Activated CD8-positive, alpha-beta memory T cell treated with anti-CD3 and anti-CD28 coated beads, Interleukin-2, amount 10 ng/mL, durations not matched to agents 7 days and 5 days (primary cell): ENCODE data around the gene FBXO28. TPM values are rescaled to one million over a fixed set of nuclear protein-coding genes. Genes with fewer than 3 reads are reported as not detected.

Experiments used
- ATAC-seq: fragments of 150-1000 bp; cut with Tn5 transposase; one replicate; pipeline ENCODE4 v1.10.0; 2021; ENCODE audit warnings: moderate library complexity
- CTCF ChIA-PET: fragments of 350-600 bp; sonication (Branson Sonifier 250); formaldehyde crosslinking; loops from one replicate; lab custom pipeline; 2021; ENCODE audit warnings: antibody characterized with exemption; lab: Charles Lee
- DNase-seq: peaks from one replicate; pipeline ENCODE4 v3.0.0-alpha.2; 2020
- H3K27ac Mint-ChIP-seq: one replicate; pipeline ENCODE4 v1.8.0; 2021; ENCODE audit warnings: mild to moderate bottlenecking, mixed read lengths
- H3K27me3 Mint-ChIP-seq: one replicate; pipeline ENCODE4 v1.8.0; 2021; ENCODE audit warnings: mixed read lengths
- H3K36me3 Mint-ChIP-seq: one replicate; pipeline ENCODE4 v1.8.0; 2021; ENCODE audit warnings: mild to moderate bottlenecking, mixed read lengths
- H3K4me1 Mint-ChIP-seq: one replicate; pipeline ENCODE4 v1.8.0; 2021; ENCODE audit warnings: mixed read lengths
- H3K4me3 Mint-ChIP-seq: one replicate; pipeline ENCODE4 v1.8.0; 2021; ENCODE audit warnings: mild to moderate bottlenecking, moderate library complexity, mixed read lengths
- H3K9me3 Mint-ChIP-seq: one replicate; pipeline ENCODE4 v1.8.0; 2022; ENCODE audit warnings: low read depth, mixed read lengths
- total RNA-seq, 2 experiments: library from RNA; stranded (reverse); gene quantifications; one replicate each; pipeline ENCODE4 v1.2.3, GENCODE V29; 2021

The FBXO28 gene
- total RNA-seq, 2 experiments from 2014 or later, result 21.3 to 29.6 TPM

GRCh38 chr1:224137518-224137917 lies 23.6 kb downstream of the FBXO28 start:
- no peaks in the 10 kb centered on the region for H3K27me3 Mint-ChIP-seq
- H3K27ac Mint-ChIP-seq, result peak overlapping the region; percentile 33
- ATAC-seq (no peak), DNase-seq (no peak)
- CTCF ChIA-PET, result interaction anchor here (0.7 to 1.6 kb wide), 4 partner anchors 9 to 785 kb away, joined by 3 read pairs; partner anchors contain the start of gene FBXO28
- H3K4me3 Mint-ChIP-seq, result no peak overlapping the region
- no peaks in the 10 kb centered on the region for H3K9me3 Mint-ChIP-seq
- peaks cover 1% of the 10 kb centered on the region for H3K4me1 Mint-ChIP-seq
- H3K36me3 Mint-ChIP-seq, result peaks cover 30% of the 10 kb centered on the region

- H3K4me1 Mint-ChIP-seq, result peaks cover 1% of the 10 kb centered on the region
- CTCF ChIA-PET, result interaction anchor here (1.6 kb wide), 2 partner anchors 9 to 784 kb away, joined by 3 read pairs; no protein-coding TSS in a partner anchor
- ATAC-seq, result no peak
These were observed 24.3 kb downstream of the FBXO28 start for GRCh38 chr1:224138198-224138597.

GRCh38 chr1:224141693-224142092 lies 27.8 kb downstream of the FBXO28 start:
- no peaks in the 10 kb centered on the region for H3K4me1 Mint-ChIP-seq
- no peak overlapping the region for H3K27ac Mint-ChIP-seq
- no peak for DNase-seq
- CTCF ChIA-PET, result no interaction called here
- peaks cover 19% of the 10 kb centered on the region for H3K36me3 Mint-ChIP-seq
- H3K4me3 Mint-ChIP-seq, result no peak overlapping the region
- no peaks in the 10 kb centered on the region for H3K9me3 Mint-ChIP-seq
- no peak for ATAC-seq
- no peaks in the 10 kb centered on the region for H3K27me3 Mint-ChIP-seq

More at GRCh38 chr1:224138198-224138597, 24.3 kb downstream of the FBXO28 start:
- no peak overlapping the region for H3K27ac Mint-ChIP-seq
- no peaks in the 10 kb centered on the region for H3K27me3 Mint-ChIP-seq
- H3K4me3 Mint-ChIP-seq, result no peak overlapping the region
- no peaks in the 10 kb centered on the region for H3K9me3 Mint-ChIP-seq
- no peak for DNase-seq
- H3K36me3 Mint-ChIP-seq, result peaks cover 24% of the 10 kb centered on the region

GRCh38 chr1:224149709-224150108 lies 35.8 kb downstream of the FBXO28 start:
- Mint-ChIP-seq H3K36me3 (peaks cover 26% of the 10 kb centered on the region), H3K27me3 (no peaks in the 10 kb centered on the region), H3K27ac (no peak overlapping the region), H3K4me1 (peaks cover 12% of the 10 kb centered on the region), H3K9me3 (no peaks in the 10 kb centered on the region), H3K4me3 (no peak overlapping the region)
- CTCF ChIA-PET, result interaction anchor here (0.7 to 1.0 kb wide), 2 partner anchors 33 to 184 kb away, joined by 3 to 4 read pairs; no protein-coding TSS in a partner anchor
- no peak for ATAC-seq
- no peak for DNase-seq

GRCh38 chr1:224151117-224151516 lies 37.2 kb downstream of the FBXO28 start:
- Mint-ChIP-seq H3K4me3 (no peak overlapping the region), H3K36me3 (peaks cover 24% of the 10 kb centered on the region), H3K9me3 (no peaks in the 10 kb centered on the region), H3K4me1 (peaks cover 12% of the 10 kb centered on the region), H3K27me3 (no peaks in the 10 kb centered on the region), H3K27ac (no peak overlapping the region)
- DNase-seq (no peak), ATAC-seq (no peak)
- CTCF ChIA-PET, result interaction anchor here (0.9 to 2.1 kb wide), 2 partner anchors 8 to 18 kb away, joined by 3 to 7 read pairs; no protein-coding TSS in a partner anchor

GRCh38 chr1:224157316-224157715 lies 43.4 kb downstream of the FBXO28 start:
- no peak overlapping the region for H3K27ac Mint-ChIP-seq
- H3K4me1 Mint-ChIP-seq, result peaks cover 1% of the 10 kb centered on the region
- no peaks in the 10 kb centered on the region for H3K27me3 Mint-ChIP-seq
- CTCF ChIA-PET, result interaction anchor here (1.0 to 3.2 kb wide), 4 partner anchors 12 to 300 kb away, joined by 3 to 13 read pairs (median 3); partner anchors contain the start of gene NVL
- H3K9me3 Mint-ChIP-seq, result no peaks in the 10 kb centered on the region
- no peak overlapping the region for H3K4me3 Mint-ChIP-seq
- H3K36me3 Mint-ChIP-seq, result peaks cover 33% of the 10 kb centered on the region
- ATAC-seq, result no peak
- DNase-seq, result no peak

GRCh38 chr1:224159541-224159940 lies 45.6 kb downstream of the FBXO28 start:
- no peak overlapping the region for H3K27ac Mint-ChIP-seq
- H3K9me3 Mint-ChIP-seq, result no peaks in the 10 kb centered on the region
- no peaks in the 10 kb centered on the region for H3K4me1 Mint-ChIP-seq
- no peak overlapping the region for H3K4me3 Mint-ChIP-seq
- CTCF ChIA-PET, result interaction anchor here (0.8 to 3.2 kb wide), 4 partner anchors 9 to 60 kb away, joined by 3 to 13 read pairs (median 4); no protein-coding TSS in a partner anchor
- H3K36me3 Mint-ChIP-seq, result peaks cover 29% of the 10 kb centered on the region
- DNase-seq (no peak), ATAC-seq (no peak)
- H3K27me3 Mint-ChIP-seq, result no peaks in the 10 kb centered on the region

- H3K9me3 Mint-ChIP-seq, result no peaks in the 10 kb centered on the region
- ATAC-seq (no peak), DNase-seq (no peak)
- no peaks in the 10 kb centered on the region for H3K4me1 Mint-ChIP-seq
- no peak overlapping the region for H3K27ac Mint-ChIP-seq
- CTCF ChIA-PET, result interaction anchor here (3.2 kb wide), 1 partner anchor 9 kb away, joined by 13 read pairs; no protein-coding TSS in a partner anchor
- no peaks in the 10 kb centered on the region for H3K27me3 Mint-ChIP-seq
- peaks cover 29% of the 10 kb centered on the region for H3K36me3 Mint-ChIP-seq
- no peak overlapping the region for H3K4me3 Mint-ChIP-seq
These were observed 46.3 kb downstream of the FBXO28 start for GRCh38 chr1:224160171-224160682.

GRCh38 chr1:224162768-224163167 lies 48.9 kb downstream of the FBXO28 start:
- Mint-ChIP-seq H3K36me3 (peaks cover 21% of the 10 kb centered on the region), H3K9me3 (no peaks in the 10 kb centered on the region), H3K4me3 (no peak overlapping the region), H3K4me1 (no peaks in the 10 kb centered on the region), H3K27me3 (no peaks in the 10 kb centered on the region), H3K27ac (no peak overlapping the region)
- DNase-seq (no peak), ATAC-seq (no peak)
- CTCF ChIA-PET, result interaction anchor here (1.3 kb wide), 1 partner anchor 10 kb away, joined by 3 read pairs; no protein-coding TSS in a partner anchor

GRCh38 chr1:224163311-224163710 lies 49.4 kb downstream of the FBXO28 start:
- CTCF ChIA-PET, result interaction anchor here (1.3 kb wide), 1 partner anchor 11 kb away, joined by 3 read pairs; no protein-coding TSS in a partner anchor
- Mint-ChIP-seq H3K27me3 (no peaks in the 10 kb centered on the region), H3K27ac (no peak overlapping the region), H3K4me3 (no peak overlapping the region), H3K4me1 (peaks cover under 1% of the 10 kb centered on the region), H3K36me3 (peaks cover 16% of the 10 kb centered on the region), H3K9me3 (no peaks in the 10 kb centered on the region)
- ATAC-seq (no peak), DNase-seq (no peak)

GRCh38 chr1:224168859-224169380 lies 55.0 kb downstream of the FBXO28 start:
- Mint-ChIP-seq H3K36me3 (peaks cover 15% of the 10 kb centered on the region), H3K27me3 (peaks cover 6% of the 10 kb centered on the region), H3K9me3 (peaks cover 2% of the 10 kb centered on the region), H3K4me3 (peak overlapping the region; percentile 22), H3K27ac (peak overlapping the region; percentile 66), H3K4me1 (peaks cover 29% of the 10 kb centered on the region)
- DNase-seq (peak; percentile 58), ATAC-seq (peak; percentile 92)
- CTCF ChIA-PET, result interaction anchor here (0.9 to 3.0 kb wide), 12 partner anchors 10 to 288 kb away, joined by 3 to 24 read pairs (median 4); partner anchors contain the start of gene DEGS1

- peaks cover 2% of the 10 kb centered on the region for H3K9me3 Mint-ChIP-seq
- H3K4me3 Mint-ChIP-seq, result no peak overlapping the region
- DNase-seq, result no peak
- peaks cover 15% of the 10 kb centered on the region for H3K36me3 Mint-ChIP-seq
- CTCF ChIA-PET, result interaction anchor here (0.8 to 3.0 kb wide), 14 partner anchors 10 to 287 kb away, joined by 3 to 24 read pairs (median 4); partner anchors contain the start of gene DEGS1
- peaks cover 6% of the 10 kb centered on the region for H3K27me3 Mint-ChIP-seq
- ATAC-seq, result no peak
- peak overlapping the region; percentile 66 for H3K27ac Mint-ChIP-seq
- H3K4me1 Mint-ChIP-seq, result peaks cover 29% of the 10 kb centered on the region
These were observed 55.9 kb downstream of the FBXO28 start for GRCh38 chr1:224169718-224170270.

- ATAC-seq (no peak), DNase-seq (no peak)
- peaks cover 15% of the 10 kb centered on the region for H3K36me3 Mint-ChIP-seq
- H3K9me3 Mint-ChIP-seq, result peaks cover 2% of the 10 kb centered on the region
- CTCF ChIA-PET, result interaction anchor here (0.8 to 3.0 kb wide), 11 partner anchors 9 to 287 kb away, joined by 3 to 24 read pairs (median 4); partner anchors contain the start of gene DEGS1
- H3K27ac Mint-ChIP-seq, result peak overlapping the region; percentile 26
- H3K27me3 Mint-ChIP-seq, result peaks cover 6% of the 10 kb centered on the region
- peaks cover 29% of the 10 kb centered on the region for H3K4me1 Mint-ChIP-seq
- no peak overlapping the region for H3K4me3 Mint-ChIP-seq
These were observed 56.4 kb downstream of the FBXO28 start for GRCh38 chr1:224170343-224170742.
